SIG-M5 treated with dmso at 0.1 percent for 504 hours (cell line): Measurements from ENCODE around the gene LRRC8C.
"Not testable (repeated sequence)": the region's sequence is repeated elsewhere in the genome, so short reads cannot be mapped to it uniquely, and the experiment has no call there.

Source experiments
- DNase-seq: peaks from one replicate; lab custom pipeline; 2025; ENCODE audit not compliant: unreplicated experiment; lab: John Stamatoyannopoulos, UW

LRRC8C gene

GRCh38 chr1:89702520-89703045 lies 69.7 kb downstream of the LRRC8C start:
- no peak for DNase-seq

GRCh38 chr1:89703469-89703868 lies 70.5 kb downstream of the LRRC8C start:
- no peak for DNase-seq

- no peak for DNase-seq
Observed at GRCh38 chr1:89704014-89704413, 71.1 kb downstream of the LRRC8C start.

- not testable (repeated sequence) for DNase-seq
Observed at GRCh38 chr1:89704885-89705284, 72.0 kb downstream of the LRRC8C start.

GRCh38 chr1:89705901-89706699 lies 73.2 kb downstream of the LRRC8C start:
- DNase-seq = no peak

- peak; percentile 87 for DNase-seq
Observed at GRCh38 chr1:89706700-89707012, 73.7 kb downstream of the LRRC8C start.

GRCh38 chr1:89708751-89709375 lies 75.9 kb downstream of the LRRC8C start:
- DNase-seq = no peak

- DNase-seq = no peak
Observed at GRCh38 chr1:89710498-89711139, 77.7 kb downstream of the LRRC8C start.

- DNase-seq = no peak
Observed at GRCh38 chr1:89711140-89711778, 78.3 kb downstream of the LRRC8C start.

- no peak for DNase-seq
Observed at GRCh38 chr1:89712420-89712819, 79.5 kb downstream of the LRRC8C start.

- DNase-seq = no peak
Observed at GRCh38 chr1:89715677-89716076, 82.8 kb downstream of the LRRC8C start.

- DNase-seq = peak; percentile 86
Observed at GRCh38 chr1:89719502-89720306, 86.8 kb downstream of the LRRC8C start.

- no peak for DNase-seq
Observed at GRCh38 chr1:89720839-89721238, 87.9 kb downstream of the LRRC8C start.

GRCh38 chr1:89721351-89721750 lies 88.4 kb downstream of the LRRC8C start:
- DNase-seq = peak; percentile 64

GRCh38 chr1:89723144-89723543 lies 90.2 kb downstream of the LRRC8C start:
- DNase-seq = no peak

GRCh38 chr1:89723863-89724262 lies 90.9 kb downstream of the LRRC8C start:
- DNase-seq = peak; percentile 54

- peak; percentile 89 for DNase-seq
Observed at GRCh38 chr1:89724369-89725010, 91.6 kb downstream of the LRRC8C start.

- no peak for DNase-seq
Observed at GRCh38 chr1:89725011-89725370, 92.1 kb downstream of the LRRC8C start.

GRCh38 chr1:89725631-89726030 lies 92.7 kb downstream of the LRRC8C start:
- DNase-seq = no peak
